HG02798 (cell line): ENCODE data around the gene PPM1F.

Experiments used
- ATAC-seq: cut with Tn5 transposase; IDR thresholded peaks from one replicate; pipeline ENCODE4 v1.9.1; 2021; ENCODE audit warnings: mild to moderate bottlenecking; ENCODE audit not compliant: unreplicated experiment, poor library complexity

Gene PPM1F

DNA sequence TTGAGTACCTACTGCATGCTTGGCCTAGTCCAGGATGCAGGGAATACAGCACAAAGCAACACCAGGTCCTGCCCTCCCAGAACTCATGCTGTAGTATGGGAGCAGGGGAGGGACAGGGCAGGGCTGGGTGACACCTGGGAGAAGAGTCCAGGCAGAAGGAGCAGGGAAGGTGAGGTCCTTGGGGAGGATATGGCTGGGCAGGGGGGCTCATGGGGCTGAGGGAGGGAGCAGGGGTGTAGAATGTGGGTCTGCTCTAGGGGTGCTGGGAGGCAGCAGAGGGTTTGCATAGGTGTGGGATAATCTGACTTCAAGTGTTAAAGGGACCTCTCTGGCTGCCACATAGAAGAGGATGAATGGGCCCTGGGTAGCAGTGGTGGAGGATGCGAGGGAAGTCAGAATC is 25.2 kb upstream of the PPM1F start:
- no peak for ATAC-seq

DNA sequence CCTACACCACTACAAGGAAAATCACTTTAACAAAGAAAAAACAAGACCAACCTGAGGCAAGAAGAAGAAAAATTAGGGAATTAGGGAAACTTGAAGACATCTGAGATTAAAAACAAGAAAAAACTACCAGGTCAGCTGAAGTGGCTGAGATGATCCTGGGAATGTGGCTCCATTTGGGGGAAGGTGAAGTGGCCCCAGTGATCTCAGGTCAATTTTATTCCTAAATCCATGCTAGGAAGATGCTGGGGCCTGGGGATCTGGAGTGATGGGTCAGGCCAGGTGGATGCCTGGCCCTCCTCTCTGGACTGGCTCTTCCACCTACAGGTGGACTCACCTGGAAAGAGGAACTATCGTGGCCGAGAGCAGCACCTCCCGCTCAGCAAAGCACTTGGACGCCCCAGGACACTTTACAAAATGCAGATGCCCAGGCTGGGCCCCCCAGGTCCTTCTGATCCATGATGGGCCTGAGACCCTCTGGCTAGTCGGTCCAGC is 23.3 kb upstream of the PPM1F start:
- ATAC-seq: no peak

DNA sequence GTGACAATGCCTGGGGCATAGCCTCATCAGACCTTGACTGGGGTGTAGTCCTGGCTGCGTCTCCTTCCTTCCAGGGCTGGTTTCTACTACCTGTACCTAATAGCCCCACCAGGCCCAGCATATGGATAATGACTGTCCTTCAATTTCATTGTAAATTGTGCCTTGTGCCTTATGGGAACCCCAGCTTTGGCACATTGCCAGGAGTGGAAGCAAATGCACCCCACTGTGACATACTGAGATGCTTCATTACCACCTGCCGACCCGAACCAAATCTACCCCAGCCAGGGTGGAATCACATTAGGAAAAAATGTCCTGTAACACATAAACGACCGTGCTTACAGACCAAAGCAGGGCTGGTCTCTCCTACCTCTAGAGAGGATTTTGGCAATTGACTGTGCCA is 22.6 kb upstream of the PPM1F start:
- no peak for ATAC-seq

GRCh38 chr22:21974058-21974649 is 21.5 kb upstream of the PPM1F start:
- ATAC-seq: no peak

DNA sequence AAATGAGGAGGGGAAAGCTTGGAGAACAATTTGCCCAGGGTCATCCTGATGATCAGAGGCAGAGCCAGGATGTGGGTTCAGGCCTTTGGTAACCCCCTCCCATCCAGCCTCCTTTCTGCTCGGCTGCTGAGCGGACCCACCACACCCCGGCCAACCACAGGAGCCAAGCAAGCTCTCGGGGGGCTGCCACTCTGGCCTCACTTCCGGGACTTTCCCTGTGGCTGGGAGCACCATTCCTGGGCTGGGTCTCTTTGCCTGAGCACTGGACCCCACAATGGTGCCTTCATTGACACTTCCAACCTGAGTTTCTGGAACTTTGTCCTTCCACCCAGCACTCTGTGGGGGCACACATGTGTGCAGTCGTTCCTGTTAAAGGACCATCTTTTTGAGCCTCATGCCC is 20.2 kb upstream of the PPM1F start:
- no peak for ATAC-seq

DNA sequence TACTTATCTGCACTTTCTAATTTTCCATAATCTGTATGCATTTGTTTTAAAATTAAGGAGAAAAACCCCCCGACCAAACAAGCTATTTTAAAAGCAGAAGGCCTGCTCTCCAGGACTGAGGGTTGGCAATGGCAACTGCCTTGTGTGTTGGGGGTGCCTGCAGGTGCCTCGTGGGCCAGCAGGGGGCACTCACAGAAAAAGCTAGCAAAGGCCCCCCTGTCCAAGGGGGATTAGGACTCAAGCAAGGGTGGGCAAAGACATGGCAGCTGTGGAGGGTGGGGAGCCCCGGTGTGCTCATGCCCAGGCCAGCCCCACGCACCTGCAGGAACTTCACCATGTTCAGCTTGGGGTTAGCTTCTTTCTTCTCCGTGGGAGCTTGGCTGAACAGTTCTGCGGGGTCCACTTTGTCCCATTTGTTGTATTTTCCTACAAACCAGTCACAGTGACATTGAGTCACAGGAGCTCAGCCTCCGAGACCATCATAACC is 19.7 kb upstream of the PPM1F start:
- no peak for ATAC-seq

GRCh38 chr22:21971858-21972275 is 19.2 kb upstream of the PPM1F start:
- no peak for ATAC-seq

DNA sequence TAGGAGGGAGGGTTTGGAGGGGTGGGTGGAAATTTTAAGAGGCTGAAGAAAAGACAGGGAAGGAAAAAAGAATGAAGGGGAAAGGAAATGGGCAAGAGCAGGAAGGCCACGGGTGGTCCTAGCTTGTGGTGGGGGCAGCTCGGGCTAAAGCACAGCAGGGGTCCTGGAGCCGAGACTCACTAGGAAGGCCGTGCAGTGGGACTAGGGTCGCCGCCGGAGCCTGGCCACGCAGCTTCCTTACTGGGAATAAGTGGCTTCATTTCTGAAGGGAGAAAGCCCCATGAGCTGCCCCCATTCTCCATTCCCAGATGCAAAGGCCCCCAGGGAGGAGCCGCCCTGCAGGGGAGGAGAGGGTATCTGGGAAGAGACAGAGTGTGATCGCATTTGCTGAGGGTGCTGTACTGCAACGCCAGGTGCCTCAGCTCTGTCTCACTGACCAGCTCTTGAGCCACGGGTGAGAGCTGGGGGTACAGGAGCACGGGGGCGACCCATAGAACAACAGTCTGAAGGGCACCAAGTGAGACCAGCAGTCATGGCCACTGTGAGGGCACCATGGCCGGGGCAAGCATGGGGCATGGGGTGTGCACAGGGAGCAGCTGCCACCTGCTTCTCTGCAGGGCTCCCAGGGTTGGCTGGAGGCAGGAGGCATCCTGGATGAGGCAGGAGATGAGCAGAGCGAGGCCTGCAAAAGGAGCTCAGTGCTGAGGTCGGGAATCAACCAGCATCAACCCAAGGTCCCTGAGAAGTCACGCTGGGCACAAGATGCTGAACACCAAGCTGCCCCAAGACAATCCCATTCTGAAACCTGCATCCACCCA is 18.4 kb upstream of the PPM1F start:
- no peak for ATAC-seq

DNA sequence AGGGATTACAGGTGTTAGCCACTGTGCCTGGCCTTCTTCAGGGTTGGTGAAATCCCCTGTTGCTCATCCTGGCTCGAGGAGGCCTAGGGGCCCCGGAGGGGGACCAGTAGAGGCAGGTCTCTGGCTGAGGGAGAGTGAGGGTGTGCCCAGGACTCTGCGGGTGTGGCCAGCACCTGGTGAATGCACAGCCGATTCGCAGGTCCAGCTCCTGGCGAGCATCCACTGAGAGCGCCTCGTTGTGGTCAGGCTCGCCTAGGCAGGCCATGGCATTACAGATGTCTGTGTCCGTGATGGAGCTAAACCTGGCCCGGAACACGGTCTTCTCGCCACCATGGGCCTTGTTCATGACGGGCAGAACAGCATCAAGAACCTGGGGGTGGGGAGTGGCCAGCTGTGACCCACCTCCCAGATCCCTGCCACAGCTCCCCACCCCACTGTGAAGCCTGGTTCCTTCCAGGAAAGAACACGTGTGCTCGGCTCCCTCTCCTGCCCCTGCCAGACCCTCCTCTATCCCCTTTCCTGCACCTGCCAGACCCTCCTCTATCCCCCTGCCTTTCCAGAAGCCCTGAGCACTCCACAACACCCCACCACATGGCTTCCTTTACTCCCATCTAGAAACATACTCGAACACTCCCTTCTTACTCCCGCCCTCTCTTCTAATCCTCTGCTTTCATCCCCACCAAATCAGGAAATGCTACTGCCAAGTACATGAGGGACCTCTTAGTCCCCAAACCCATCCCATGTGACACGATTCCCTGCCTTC is 17.6 kb upstream of the PPM1F start:
- no peak for ATAC-seq

GRCh38 chr22:21968452-21969129 is 15.9 kb upstream of the PPM1F start:
- ATAC-seq: no peak

DNA sequence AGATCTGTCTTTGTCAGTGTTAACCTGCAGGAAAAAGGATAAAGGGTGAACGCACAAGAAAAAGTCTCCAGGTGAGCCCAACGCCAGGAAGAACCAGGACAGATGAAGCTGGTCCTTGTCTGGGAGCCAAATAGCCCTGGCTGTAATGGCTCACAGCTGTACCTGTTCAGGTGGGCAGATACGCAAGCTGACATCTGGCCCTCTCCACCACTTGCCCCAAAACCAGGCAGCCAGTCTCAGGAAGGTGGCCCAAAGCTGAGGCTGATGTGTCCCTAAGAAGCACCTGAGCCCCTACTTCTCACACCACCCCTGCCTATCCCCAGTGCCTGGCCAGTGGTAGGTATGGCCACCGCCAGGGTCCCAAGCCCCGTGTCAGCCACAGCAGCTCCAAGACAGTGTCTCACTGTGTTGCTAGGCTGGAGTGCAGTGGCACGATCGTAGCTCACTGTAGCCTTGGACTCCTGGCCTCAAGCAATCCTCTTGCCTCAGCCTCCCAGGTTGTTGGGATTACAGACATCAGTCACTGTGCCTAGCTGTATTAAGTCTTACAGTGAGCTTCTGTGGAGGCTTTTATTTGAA is 15.1 kb upstream of the PPM1F start:
- no peak for ATAC-seq

GRCh38 chr22:21966643-21967516 is 14.2 kb upstream of the PPM1F start:
- ATAC-seq: no peak

DNA sequence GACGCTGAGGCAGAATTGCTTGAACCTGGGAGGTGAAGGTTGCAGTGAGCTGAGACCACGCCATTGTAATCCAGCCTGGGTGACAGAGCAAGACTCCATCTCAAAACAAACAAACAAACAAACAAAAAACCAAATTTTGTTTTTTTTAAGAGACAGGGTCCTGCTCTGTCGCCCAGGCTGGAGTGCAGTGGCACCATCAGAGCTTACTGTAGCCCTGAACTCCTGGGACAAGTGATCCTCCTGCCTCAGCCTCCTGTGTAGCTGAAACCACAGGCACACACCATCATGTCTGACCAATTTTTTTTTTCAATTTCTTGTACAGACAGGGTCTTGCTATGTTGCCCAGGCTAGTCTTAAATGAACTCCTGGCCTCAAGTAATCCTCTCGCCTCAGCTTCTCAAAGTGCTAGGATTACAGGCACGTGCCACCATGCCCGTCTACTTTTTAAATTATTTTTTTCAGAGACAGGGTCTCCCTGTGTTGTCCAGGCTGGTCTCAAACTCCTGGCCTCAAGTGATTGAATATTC is 13.2 kb upstream of the PPM1F start:
- ATAC-seq: no peak

GRCh38 chr22:21964918-21965484 is 12.4 kb upstream of the PPM1F start:
- no peak for ATAC-seq

DNA sequence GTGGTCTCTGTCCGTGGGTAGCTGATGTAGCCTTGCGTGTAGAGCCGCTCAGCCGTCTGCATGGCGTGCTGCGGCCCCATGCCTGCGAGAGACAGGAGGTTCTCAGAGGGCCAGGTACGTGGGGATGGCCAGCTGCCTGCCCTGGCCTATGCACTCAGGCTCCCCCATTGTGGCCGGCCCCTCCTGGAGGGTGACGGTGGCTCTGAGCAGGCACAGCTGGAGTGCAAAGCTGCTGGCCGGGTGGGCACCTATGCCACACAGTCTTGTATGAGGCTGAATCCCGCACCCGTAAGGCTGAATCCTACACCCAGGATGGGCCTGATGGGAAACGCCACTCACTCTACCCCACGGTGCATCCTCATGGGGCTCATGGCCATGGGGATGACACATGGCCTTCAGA is 11.6 kb upstream of the PPM1F start:
- ATAC-seq: no peak

- ATAC-seq: no peak
Measured at GRCh38 chr22:21963790-21964211, 11.2 kb upstream of the PPM1F start.

DNA sequence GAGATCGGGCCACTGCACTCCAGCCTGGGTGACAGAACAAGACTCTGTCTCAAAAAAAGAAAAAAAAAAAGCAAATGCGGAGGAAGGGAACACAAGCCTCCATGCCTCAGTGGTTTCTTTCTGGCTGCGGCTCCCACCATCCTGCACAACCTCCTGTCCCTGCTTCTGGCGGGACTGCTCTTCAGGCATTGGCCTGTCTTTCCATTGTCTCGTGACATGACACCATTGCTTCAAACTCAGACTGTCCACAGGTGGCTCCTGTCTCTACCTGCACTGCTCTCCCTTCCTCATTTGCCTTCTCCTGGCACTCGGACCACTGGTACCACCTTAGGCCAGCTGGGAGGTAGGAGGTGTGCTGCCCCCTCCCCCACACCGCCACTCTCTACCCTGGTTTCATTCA is 10.6 kb upstream of the PPM1F start:
- no peak for ATAC-seq

GRCh38 chr22:21962655-21962949 is 10.0 kb upstream of the PPM1F start:
- no peak for ATAC-seq
